ENCODE results near the gene ARSD. TPM values are rescaled to one million over a fixed set of nuclear protein-coding genes. Genes with fewer than 3 reads are reported as not detected.
A peak's percentile ranks its signal among the peaks of the same experiment; 100 is the strongest.

Gene ARSD
- total RNA-seq, 1 experiment from 2014 or later, result 3.0 TPM

- Mint-ChIP-seq H3K4me1 (peaks cover 35% of the 10 kb centered on the region), H3K36me3 (peaks cover 6% of the 10 kb centered on the region; the same call in 1 of the 2 replicates), H3K4me3 (no peak overlapping the region), H3K9me3 (no peaks in the 10 kb centered on the region), H3K27ac (peak overlapping the region; percentile 87; the same call in 1 of the 2 replicates), H3K27me3 (ENCODE audit: low read depth) (no peaks in the 10 kb centered on the region)
- POLR2A ChIA-PET, result no interaction called here
- DNase-seq (ENCODE audit: low spot score) (no peak), ATAC-seq (no peak)
- TF ChIP-seq ZSCAN18 (CRISPR knock-in tag; IDR thresholded peaks at IDR 0.05) (no peak), GABPB1 (CRISPR knock-in tag; IDR thresholded peaks at IDR 0.05) (no peak), JUN (CRISPR knock-in tag; IDR thresholded peaks at IDR 0.05) (no peak), CBFB (CRISPR knock-in tag; IDR thresholded peaks at IDR 0.05; ENCODE audit: low read depth) (no peak), ATF6 (CRISPR knock-in tag; IDR thresholded peaks at IDR 0.05) (no peak), ZBTB21 (CRISPR knock-in tag; IDR thresholded peaks at IDR 0.05; ENCODE audit: borderline replicate concordance) (no peak), ERG (CRISPR knock-in tag; IDR thresholded peaks at IDR 0.05) (no peak), GTF2I (CRISPR knock-in tag; conservative IDR thresholded peaks at IDR 0.05) (no peak), AR (CRISPR knock-in tag; IDR thresholded peaks at IDR 0.05) (no peak), KAT7 (CRISPR knock-in tag; IDR thresholded peaks at IDR 0.05; ENCODE audit: borderline replicate concordance) (no peak), E2F4 (CRISPR knock-in tag; IDR thresholded peaks at IDR 0.05; ENCODE audit: borderline replicate concordance, low read depth) (no peak), FOXJ3 (CRISPR knock-in tag; IDR thresholded peaks at IDR 0.05; ENCODE audit: borderline replicate concordance) (no peak), SOX15 (CRISPR knock-in tag; IDR thresholded peaks at IDR 0.05) (no peak), ZNF532 (CRISPR knock-in tag; IDR thresholded peaks at IDR 0.05; ENCODE audit: borderline replicate concordance) (no peak), NR3C1 (CRISPR knock-in tag; conservative IDR thresholded peaks at IDR 0.05; ENCODE audit: low read depth) (no peak), SP1 (CRISPR knock-in tag; conservative IDR thresholded peaks at IDR 0.05) (no peak), ESRRA (CRISPR knock-in tag; IDR thresholded peaks at IDR 0.05; ENCODE audit: borderline replicate concordance) (no peak)
- CTCF ChIA-PET, result no interaction called here
Measured at GRCh38 chrX:2888309-2888708, 40.8 kb downstream of the ARSD start.
